ENCODE data around the gene ZHX3. TPM values are rescaled to one million over a fixed set of nuclear protein-coding genes. Genes with fewer than 3 reads are reported as not detected.

ZHX3 gene
- total RNA-seq, 1 experiment from 2014 or later, result 9.6 TPM

- no peak for TF ChIP-seq PRDM15 (CRISPR knock-in tag; IDR thresholded peaks at IDR 0.05)
- TF ChIP-seq USF2 (CRISPR knock-in tag; IDR thresholded peaks at IDR 0.05), result no peak
- TF ChIP-seq AR (CRISPR knock-in tag; IDR thresholded peaks at IDR 0.05), result no peak
- no peak for TF ChIP-seq SP1 (CRISPR knock-in tag; conservative IDR thresholded peaks at IDR 0.05)
- no peak for TF ChIP-seq TP53 (CRISPR knock-in tag; IDR thresholded peaks at IDR 0.05)
- no peak for TF ChIP-seq KAT7 (CRISPR knock-in tag; IDR thresholded peaks at IDR 0.05; ENCODE audit: borderline replicate concordance)
- no peak for TF ChIP-seq STAT6 (CRISPR knock-in tag; conservative IDR thresholded peaks at IDR 0.05; ENCODE audit: low read depth)
- TF ChIP-seq ZNF263 (CRISPR knock-in tag; IDR thresholded peaks at IDR 0.05; ENCODE audit: low read depth), result no peak
- no peak for TF ChIP-seq NFYB (CRISPR knock-in tag; conservative IDR thresholded peaks at IDR 0.05; ENCODE audit: low read depth)
- no peak for TF ChIP-seq CREB1 (CRISPR knock-in tag; IDR thresholded peaks at IDR 0.05)
- no peak for TF ChIP-seq ZSCAN18 (CRISPR knock-in tag; IDR thresholded peaks at IDR 0.05)
- TF ChIP-seq TEAD4 (CRISPR knock-in tag; IDR thresholded peaks at IDR 0.05), result no peak
Observed at GRCh38 chr20:41161886-41162285, 155.6 kb downstream of the ZHX3 start (continued).

- Mint-ChIP-seq H3K9me3 (no peaks in the 10 kb centered on the region), H3K4me1 (peaks cover 25% of the 10 kb centered on the region), H3K36me3 (peaks cover 54% of the 10 kb centered on the region), H3K27ac (peak overlapping the region; percentile 9; the same call in 1 of the 2 replicates), H3K27me3 (ENCODE audit: low read depth) (no peaks in the 10 kb centered on the region), H3K4me3 (no peak overlapping the region)
- ATAC-seq (no peak), DNase-seq (ENCODE audit: low spot score) (no peak)
- ChIA-PET CTCF (interaction anchor here (1.2 to 2.1 kb wide), 2 partner anchors 12 to 25 kb away, joined by 4 to 8 read pairs; no protein-coding TSS in a partner anchor), POLR2A (no interaction called here)
- TF ChIP-seq ESRRA (CRISPR knock-in tag; IDR thresholded peaks at IDR 0.05; ENCODE audit: borderline replicate concordance) (no peak), PRRX2 (CRISPR knock-in tag; IDR thresholded peaks at IDR 0.05) (no peak), SOX15 (CRISPR knock-in tag; IDR thresholded peaks at IDR 0.05) (no peak), ZNF138 (CRISPR knock-in tag; conservative IDR thresholded peaks at IDR 0.05) (no peak), JUN (CRISPR knock-in tag; IDR thresholded peaks at IDR 0.05) (no peak), PRDM15 (CRISPR knock-in tag; IDR thresholded peaks at IDR 0.05) (no peak), STAT6 (CRISPR knock-in tag; conservative IDR thresholded peaks at IDR 0.05; ENCODE audit: low read depth) (no peak), GTF2I (CRISPR knock-in tag; conservative IDR thresholded peaks at IDR 0.05) (no peak), CREM (CRISPR knock-in tag; IDR thresholded peaks at IDR 0.05) (no peak)
Observed at GRCh38 chr20:41160686-41161085, 156.8 kb downstream of the ZHX3 start.

Data from WTC11 (cell line).